ENCODE measurements around the gene SIRT7. TPM values are rescaled to one million over a fixed set of nuclear protein-coding genes. Genes with fewer than 3 reads are reported as not detected.

SIRT7 gene
- polyA plus RNA-seq, 1 of the 3 experiments (the other 2 are of a cell fraction) = 32.6 TPM

DNA sequence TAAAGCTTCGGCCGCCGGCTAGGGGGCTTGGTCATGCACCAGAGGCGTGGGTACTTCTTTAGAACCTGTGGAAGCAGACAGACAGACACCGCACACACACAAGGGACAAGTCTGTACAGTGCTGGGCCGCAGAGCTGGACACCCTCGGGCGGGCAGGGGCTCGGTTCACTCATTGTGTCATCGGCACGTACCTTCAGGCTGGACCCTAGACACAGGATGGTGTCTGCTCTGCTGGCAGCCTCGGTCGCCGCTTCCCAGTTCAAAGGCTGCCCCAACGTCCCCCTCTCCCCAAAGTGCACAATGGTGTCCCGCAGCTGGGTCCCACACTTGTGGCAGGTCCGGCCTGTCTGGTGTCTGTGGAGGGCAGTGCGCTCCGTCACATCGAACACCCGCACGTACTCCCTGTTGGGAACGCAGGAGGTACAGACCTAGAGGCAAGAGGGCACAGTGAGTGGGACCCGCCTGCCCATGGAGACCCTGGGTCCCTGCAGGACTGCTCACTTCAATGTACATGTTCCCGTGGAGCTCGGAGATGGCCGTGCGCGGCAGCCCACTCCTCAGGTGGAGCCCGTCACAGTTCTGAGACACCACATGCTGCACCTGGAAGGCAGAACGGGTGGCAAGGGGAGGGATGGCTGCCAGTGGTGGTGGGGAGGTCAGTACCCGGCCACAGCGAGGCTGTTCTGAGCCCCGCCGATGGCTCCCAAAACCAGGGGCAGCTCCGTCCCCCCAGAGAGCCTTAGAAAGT is 3.7 kb downstream of the SIRT7 start:
- Histone ChIP-seq H3K79me2 (ENCODE audit: insufficient read depth) (peaks cover 45% of the 10 kb centered on the region), H3F3A (replicated peaks; ENCODE audit: insufficient read depth) (peaks cover 25% of the 10 kb centered on the region), H3K27ac (ENCODE audit: low read depth in 2 of 2, low read length in 1 of 2) (no peak overlapping the region), H3K9me3 (no peaks in the 10 kb centered on the region), H3K36me3 (replicated peaks in 1 of 2; ENCODE audit: control insufficient read depth in 1 of 2, insufficient read depth in 2 of 2, low read length in 1 of 2) (peaks cover 21 to 52% of the 10 kb centered on the region in 2 experiments), H3K9me2 (no peaks in the 10 kb centered on the region), H2AFZ (ENCODE audit: low read depth) (no peak overlapping the region), H4K20me1 (ENCODE audit: insufficient read depth) (peaks cover 47% of the 10 kb centered on the region), H3K4me1 (ENCODE audit: control insufficient read depth in 1 of 2, insufficient read depth in 2 of 2, low read depth in 1 of 2, low read length in 1 of 2) (peaks cover 15 to 35% of the 10 kb centered on the region in 2 experiments), H3K4me3 (ENCODE audit: low read depth in 2 of 2, low read length in 1 of 2) (no peak overlapping the region), H3K9ac (no peak overlapping the region), H3K4me2 (no peak overlapping the region), H3K27me3 (ENCODE audit: insufficient read depth) (no peaks in the 10 kb centered on the region)
- 96% methylated on average over 19 of the region's 36 CpGs for WGBS (ENCODE audit: low lambda C conversion rate)
- ChIA-PET POLR2A (interaction anchor here (0.8 kb wide), 1 partner anchor 23 kb away, joined by 3 read pairs; the partner anchor contains the start of gene PYCR1), CTCF (interaction anchor here (0.5 to 3.8 kb wide), 10 partner anchors 10 to 203 kb away, joined by 3 to 22 read pairs (median 4); partner anchors contain the start of genes DCXR and MAFG)
- TF ChIP-seq, protein P1, sequence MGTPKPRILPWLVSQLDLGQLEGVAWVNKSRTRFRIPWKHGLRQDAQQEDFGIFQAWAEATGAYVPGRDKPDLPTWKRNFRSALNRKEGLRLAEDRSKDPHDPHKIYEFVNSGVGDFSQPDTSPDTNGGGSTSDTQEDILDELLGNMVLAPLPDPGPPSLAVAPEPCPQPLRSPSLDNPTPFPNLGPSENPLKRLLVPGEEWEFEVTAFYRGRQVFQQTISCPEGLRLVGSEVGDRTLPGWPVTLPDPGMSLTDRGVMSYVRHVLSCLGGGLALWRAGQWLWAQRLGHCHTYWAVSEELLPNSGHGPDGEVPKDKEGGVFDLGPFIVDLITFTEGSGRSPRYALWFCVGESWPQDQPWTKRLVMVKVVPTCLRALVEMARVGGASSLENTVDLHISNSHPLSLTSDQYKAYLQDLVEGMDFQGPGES (IDR thresholded peaks at IDR 0.05; ENCODE audit: low read depth, low read length) = no peak
- TF ChIP-seq, protein P2, sequence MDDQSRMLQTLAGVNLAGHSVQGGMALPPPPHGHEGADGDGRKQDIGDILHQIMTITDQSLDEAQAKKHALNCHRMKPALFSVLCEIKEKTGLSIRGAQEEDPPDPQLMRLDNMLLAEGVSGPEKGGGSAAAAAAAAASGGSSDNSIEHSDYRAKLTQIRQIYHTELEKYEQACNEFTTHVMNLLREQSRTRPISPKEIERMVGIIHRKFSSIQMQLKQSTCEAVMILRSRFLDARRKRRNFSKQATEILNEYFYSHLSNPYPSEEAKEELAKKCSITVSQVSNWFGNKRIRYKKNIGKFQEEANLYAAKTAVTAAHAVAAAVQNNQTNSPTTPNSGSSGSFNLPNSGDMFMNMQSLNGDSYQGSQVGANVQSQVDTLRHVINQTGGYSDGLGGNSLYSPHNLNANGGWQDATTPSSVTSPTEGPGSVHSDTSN (IDR thresholded peaks at IDR 0.05) = no peak
- TF ChIP-seq RCOR1 (IDR thresholded peaks at IDR 0.05; ENCODE audit: low read length) = no peak
- no peak for TF ChIP-seq NFIC (IDR thresholded peaks at IDR 0.05; ENCODE audit: borderline replicate concordance)
- TF ChIP-seq MEF2A (IDR thresholded peaks at IDR 0.05; ENCODE audit: borderline replicate concordance, low read depth) = no peak
- TF ChIP-seq FOSL2 (IDR thresholded peaks at IDR 0.05; ENCODE audit: borderline replicate concordance, low read depth) = no peak
- no peak for DNase-seq

DNA sequence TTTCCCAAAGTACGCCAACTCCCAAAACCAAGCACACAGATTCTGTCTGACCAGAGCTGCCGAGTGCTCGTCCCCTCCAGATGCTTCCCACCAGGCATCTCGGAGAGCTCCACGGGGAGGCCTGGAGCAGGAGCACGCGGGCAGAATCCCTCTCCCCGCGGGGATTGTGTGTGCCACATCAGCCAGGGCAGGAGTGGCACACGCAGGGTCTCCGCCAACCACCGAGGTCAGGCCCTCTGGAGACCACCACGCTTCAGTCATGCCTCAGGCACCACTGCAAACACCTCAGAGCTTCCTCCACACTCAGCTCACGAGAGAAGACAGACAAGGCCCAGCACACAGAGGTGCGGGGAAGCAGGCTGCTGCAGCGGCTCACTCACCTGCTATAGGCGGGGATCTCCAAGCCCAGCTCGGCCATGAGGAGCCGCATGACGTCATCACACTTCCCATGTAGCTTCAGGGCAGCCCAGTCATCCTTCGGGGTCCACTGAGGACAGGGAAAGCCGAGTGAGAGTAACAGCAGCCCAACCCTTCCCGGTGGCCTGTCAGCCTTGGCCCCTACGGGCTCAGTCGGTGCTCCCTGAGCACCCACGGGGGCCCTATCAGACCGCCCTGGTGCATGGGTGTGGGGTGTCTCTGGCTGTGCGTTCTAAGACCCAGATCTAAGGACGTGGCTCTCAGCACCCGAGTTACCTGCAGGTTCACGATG is 4.4 kb downstream of the SIRT7 start:
- DNase-seq = no peak
- Histone ChIP-seq H2AFZ (ENCODE audit: low read depth) (no peak overlapping the region), H3K79me2 (ENCODE audit: insufficient read depth) (peaks cover 40% of the 10 kb centered on the region), H3K4me3 (ENCODE audit: low read depth in 2 of 2, low read length in 1 of 2) (no peak overlapping the region), H3K27ac (ENCODE audit: low read depth in 2 of 2, low read length in 1 of 2) (no peak overlapping the region), H3K9ac (no peak overlapping the region), H3F3A (replicated peaks; ENCODE audit: insufficient read depth) (peaks cover 23% of the 10 kb centered on the region), H3K4me1 (ENCODE audit: control insufficient read depth in 1 of 2, insufficient read depth in 2 of 2, low read depth in 1 of 2, low read length in 1 of 2) (peaks cover 15 to 35% of the 10 kb centered on the region in 2 experiments), H3K27me3 (ENCODE audit: insufficient read depth) (no peaks in the 10 kb centered on the region), H4K20me1 (ENCODE audit: insufficient read depth) (peaks cover 39% of the 10 kb centered on the region), H3K9me2 (no peaks in the 10 kb centered on the region), H3K9me3 (no peaks in the 10 kb centered on the region), H3K36me3 (replicated peaks in 1 of 2; ENCODE audit: control insufficient read depth in 1 of 2, insufficient read depth in 2 of 2, low read length in 1 of 2) (peaks cover 21 to 51% of the 10 kb centered on the region in 2 experiments), H3K4me2 (no peak overlapping the region)
- WGBS (ENCODE audit: low lambda C conversion rate) = 89% methylated on average over 19 of the region's 31 CpGs
- no peak for TF ChIP-seq EP300 (IDR thresholded peaks at IDR 0.05; ENCODE audit: borderline replicate concordance in 1 of 2, low read depth in 1 of 2, low read length in 1 of 2)
- TF ChIP-seq SMC3 (IDR thresholded peaks at IDR 0.05; ENCODE audit: low read depth, low read length) = no peak
- no peak for TF ChIP-seq RFX5 (IDR thresholded peaks at IDR 0.05; ENCODE audit: low read length)
- TF ChIP-seq, protein P3, sequence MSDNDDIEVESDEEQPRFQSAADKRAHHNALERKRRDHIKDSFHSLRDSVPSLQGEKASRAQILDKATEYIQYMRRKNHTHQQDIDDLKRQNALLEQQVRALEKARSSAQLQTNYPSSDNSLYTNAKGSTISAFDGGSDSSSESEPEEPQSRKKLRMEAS (IDR thresholded peaks at IDR 0.05; ENCODE audit: low read depth) = no peak
- TF ChIP-seq, protein P4, sequence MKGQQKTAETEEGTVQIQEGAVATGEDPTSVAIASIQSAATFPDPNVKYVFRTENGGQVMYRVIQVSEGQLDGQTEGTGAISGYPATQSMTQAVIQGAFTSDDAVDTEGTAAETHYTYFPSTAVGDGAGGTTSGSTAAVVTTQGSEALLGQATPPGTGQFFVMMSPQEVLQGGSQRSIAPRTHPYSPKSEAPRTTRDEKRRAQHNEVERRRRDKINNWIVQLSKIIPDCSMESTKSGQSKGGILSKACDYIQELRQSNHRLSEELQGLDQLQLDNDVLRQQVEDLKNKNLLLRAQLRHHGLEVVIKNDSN (IDR thresholded peaks at IDR 0.05; ENCODE audit: borderline replicate concordance, low read depth) = no peak
- TF ChIP-seq TCF12 (IDR thresholded peaks at IDR 0.05) = no peak
- no peak for TF ChIP-seq FOSL2 (IDR thresholded peaks at IDR 0.05; ENCODE audit: borderline replicate concordance, low read depth)
- TF ChIP-seq NRF1 (IDR thresholded peaks at IDR 0.05; ENCODE audit: low read depth, low read length) = no peak
- no peak for TF ChIP-seq TAF1 (IDR thresholded peaks at IDR 0.05; ENCODE audit: borderline replicate concordance, low read depth, low read length)
- no peak for TF ChIP-seq SIN3A (IDR thresholded peaks at IDR 0.05; ENCODE audit: borderline replicate concordance, low read depth, low read length)
- TF ChIP-seq YY1 (IDR thresholded peaks at IDR 0.05; ENCODE audit: low read depth) = no peak
- no peak for TF ChIP-seq TEAD4 (IDR thresholded peaks at IDR 0.05; ENCODE audit: borderline replicate concordance, insufficient read depth)
- TF ChIP-seq MEF2A (IDR thresholded peaks at IDR 0.05; ENCODE audit: borderline replicate concordance, low read depth) = no peak
- no peak for TF ChIP-seq CHD2 (IDR thresholded peaks at IDR 0.05; ENCODE audit: low read length, partially characterized antibody)
- POLR2A ChIA-PET = interaction anchor here (0.8 kb wide), 1 partner anchor 24 kb away, joined by 3 read pairs; the partner anchor contains the start of gene PYCR1
- CTCF ChIA-PET = interaction anchor here (1.0 to 3.8 kb wide), 9 partner anchors 11 to 241 kb away, joined by 3 to 20 read pairs (median 4); partner anchors contain the start of genes DCXR and NPB
